ENCODE data around the gene PPP1R12B. TPM values are rescaled to one million over a fixed set of nuclear protein-coding genes. Genes with fewer than 3 reads are reported as not detected.
A peak's percentile ranks its signal among the peaks of the same experiment; 100 is the strongest.

The PPP1R12B gene
- total RNA-seq, 1 experiment from 2014 or later: 17.0 TPM

DNA sequence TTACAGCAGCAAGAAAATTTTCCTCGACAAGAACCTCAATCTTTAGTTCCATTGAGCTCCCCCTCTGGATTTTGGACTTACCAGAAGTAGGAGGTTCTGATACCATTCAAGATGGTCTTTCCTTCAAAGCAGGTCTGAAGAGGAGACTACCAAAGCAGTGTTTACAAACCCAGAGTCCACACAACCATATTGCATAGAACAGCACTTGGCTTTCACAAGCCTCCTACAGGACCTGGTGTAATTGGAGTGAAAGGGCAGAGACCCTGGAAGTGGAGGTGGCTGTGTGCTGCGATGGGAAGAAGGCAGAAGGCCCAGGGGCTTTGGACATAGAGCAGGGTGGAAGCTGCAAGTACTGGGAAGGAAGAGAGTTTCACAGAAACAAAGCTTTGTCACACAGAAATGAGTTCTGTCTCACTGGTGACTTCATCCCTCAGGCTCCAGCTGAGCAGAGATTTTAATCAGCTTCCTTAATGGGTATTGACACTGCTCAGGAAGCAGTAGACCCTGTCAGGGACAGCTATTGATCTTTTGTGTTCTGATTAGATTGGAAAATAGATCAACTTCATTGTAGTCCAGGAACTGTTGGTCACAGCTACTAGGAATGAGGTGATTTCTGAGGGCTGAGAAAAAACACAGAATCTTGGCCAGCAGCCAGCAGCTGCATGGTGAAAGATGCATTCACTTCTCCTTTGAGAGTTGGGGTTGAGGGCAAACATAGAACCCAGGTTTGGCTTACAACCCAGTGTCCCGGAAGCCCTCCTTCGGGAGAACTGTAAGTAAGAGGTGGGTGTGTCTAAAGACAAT, 237.7 kb downstream of the PPP1R12B start:
- Histone ChIP-seq H3K27me3 (replicated peaks; ENCODE audit: insufficient read depth, low read depth, low read length, poor library complexity) (no peaks in the 10 kb centered on the region), H3K9me3 (ENCODE audit: low read depth, low read length, poor library complexity, severe bottlenecking) (no peaks in the 10 kb centered on the region), H3K4me1 (ENCODE audit: insufficient read depth, low read length, poor library complexity, severe bottlenecking) (peaks cover 23% of the 10 kb centered on the region), H3K4me3 (ENCODE audit: low read depth, low read length, poor library complexity, severe bottlenecking) (no peak overlapping the region), H3K36me3 (ENCODE audit: insufficient read depth, low read length, poor library complexity, severe bottlenecking) (no peaks in the 10 kb centered on the region), H3K27ac (ENCODE audit: low read depth, low read length, poor library complexity, severe bottlenecking) (peak overlapping the region; percentile 71)
- peak; percentile 64 for DNase-seq (ENCODE audit: low spot score)
- ChIA-PET CTCF (no interaction called here), POLR2A (ENCODE audit: low non-redundant PET) (no interaction called here)
- intact Hi-C loops (cut with micrococcal nuclease; ENCODE audit: unreplicated experiment): no loop called here
- TF ChIP-seq CTCF (conservative IDR thresholded peaks at IDR 0.05; ENCODE audit: low read depth, low read length) (no peak), EZH2 (IDR thresholded peaks at IDR 0.05; ENCODE audit: borderline replicate concordance, low read depth, low read length, poor library complexity, severe bottlenecking) (no peak)
- no TSS peak for BruUV-seq (replicated peaks)

GRCh38 chr1:202586871-202587270, 238.4 kb downstream of the PPP1R12B start:
- no peak for TF ChIP-seq CTCF (conservative IDR thresholded peaks at IDR 0.05; ENCODE audit: low read depth, low read length)
- Histone ChIP-seq H3K27ac (ENCODE audit: low read depth, low read length, poor library complexity, severe bottlenecking) (peak overlapping the region; percentile 71), H3K4me1 (ENCODE audit: insufficient read depth, low read length, poor library complexity, severe bottlenecking) (peaks cover 20% of the 10 kb centered on the region), H3K36me3 (ENCODE audit: insufficient read depth, low read length, poor library complexity, severe bottlenecking) (no peaks in the 10 kb centered on the region), H3K9me3 (ENCODE audit: low read depth, low read length, poor library complexity, severe bottlenecking) (no peaks in the 10 kb centered on the region), H3K4me3 (ENCODE audit: low read depth, low read length, poor library complexity, severe bottlenecking) (no peak overlapping the region), H3K27me3 (replicated peaks; ENCODE audit: insufficient read depth, low read depth, low read length, poor library complexity) (no peaks in the 10 kb centered on the region)
- intact Hi-C loops (cut with micrococcal nuclease; ENCODE audit: unreplicated experiment): no loop called here
- no TSS peak for BruUV-seq (replicated peaks)
- ChIA-PET POLR2A (ENCODE audit: low non-redundant PET) (no interaction called here), CTCF (no interaction called here)
- DNase-seq (ENCODE audit: low spot score): no peak

- Histone ChIP-seq H3K4me1 (ENCODE audit: insufficient read depth, low read length, poor library complexity, severe bottlenecking) (peaks cover 20% of the 10 kb centered on the region), H3K4me3 (ENCODE audit: low read depth, low read length, poor library complexity, severe bottlenecking) (no peak overlapping the region), H3K36me3 (ENCODE audit: insufficient read depth, low read length, poor library complexity, severe bottlenecking) (no peaks in the 10 kb centered on the region), H3K27ac (ENCODE audit: low read depth, low read length, poor library complexity, severe bottlenecking) (no peak overlapping the region), H3K27me3 (replicated peaks; ENCODE audit: insufficient read depth, low read depth, low read length, poor library complexity) (no peaks in the 10 kb centered on the region), H3K9me3 (ENCODE audit: low read depth, low read length, poor library complexity, severe bottlenecking) (no peaks in the 10 kb centered on the region)
- DNase-seq (ENCODE audit: low spot score): no peak
- ChIA-PET CTCF (no interaction called here), POLR2A (ENCODE audit: low non-redundant PET) (no interaction called here)
- intact Hi-C loops (cut with micrococcal nuclease; ENCODE audit: unreplicated experiment): no loop called here
- TF ChIP-seq EZH2 (IDR thresholded peaks at IDR 0.05; ENCODE audit: borderline replicate concordance, low read depth, low read length, poor library complexity, severe bottlenecking): no peak
- TF ChIP-seq CTCF (conservative IDR thresholded peaks at IDR 0.05; ENCODE audit: low read depth, low read length): no peak
- BruUV-seq (replicated peaks): no TSS peak
Observed at GRCh38 chr1:202587859-202588485, 239.5 kb downstream of the PPP1R12B start.

Data from A673 (cell line).